ENCODE data around the gene PCDHGA8.
"Not testable (repeated sequence)": the region's sequence is repeated elsewhere in the genome, so short reads cannot be mapped to it uniquely, and the experiment has no call there.

PCDHGA8 gene

GRCh38 chr5:141409598-141410306 lies 17.3 kb downstream of the PCDHGA8 start:
- TF ChIP-seq CTCF (IDR thresholded peaks at IDR 0.05; ENCODE audit: low read depth, low read length) = no peak
- no peak overlapping the region for H3K4me3 ChIP-seq (replicated peaks in 1 of 2; ENCODE audit: low read depth in 2 of 2, low read length in 2 of 2)
- no peak for DNase-seq (ENCODE audit: low read depth in 2 of 2)

- no peak for DNase-seq (ENCODE audit: low read depth in 2 of 2)
- no peak for TF ChIP-seq CTCF (IDR thresholded peaks at IDR 0.05; ENCODE audit: low read depth, low read length)
- H3K4me3 ChIP-seq (replicated peaks in 1 of 2; ENCODE audit: low read depth in 2 of 2, low read length in 2 of 2) = no peak overlapping the region
Measured at GRCh38 chr5:141411575-141411974, 19.1 kb downstream of the PCDHGA8 start.

- peak; percentile 73 to 81 for DNase-seq (ENCODE audit: low read depth in 2 of 2)
- peak within 1 kb of the TSS; percentile 11 to 44 for H3K4me3 ChIP-seq (replicated peaks in 1 of 2; ENCODE audit: low read depth in 2 of 2, low read length in 2 of 2)
- TF ChIP-seq CTCF (IDR thresholded peaks at IDR 0.05; ENCODE audit: low read depth, low read length) = peak; percentile 68
Measured at GRCh38 chr5:141412854-141413539, 20.6 kb downstream of the PCDHGA8 start, which contains the start of gene PCDHGA10. Gene PCDHGA10, plus strand, starts transcription at chr5:141412987. Its CDS starts 189 bp downstream, at chr5:141413176.

GRCh38 chr5:141413540-141414069 lies 21.2 kb downstream of the PCDHGA8 start:
- TF ChIP-seq CTCF (IDR thresholded peaks at IDR 0.05; ENCODE audit: low read depth, low read length) = no peak
- DNase-seq (ENCODE audit: low read depth in 2 of 2) = no peak
- peak overlapping the region in 1 of 2 donors; percentile 44 for H3K4me3 ChIP-seq (replicated peaks in 1 of 2; ENCODE audit: low read depth in 2 of 2, low read length in 2 of 2)

- H3K4me3 ChIP-seq (replicated peaks in 1 of 2; ENCODE audit: low read depth in 2 of 2, low read length in 2 of 2); DNase-seq (ENCODE audit: low read depth in 2 of 2): not testable (repeated sequence)
Measured at GRCh38 chr5:141414548-141415274, 22.3 kb downstream of the PCDHGA8 start.

- not testable (repeated sequence) for DNase-seq (ENCODE audit: low read depth in 2 of 2); H3K4me3 ChIP-seq (replicated peaks in 1 of 2; ENCODE audit: low read depth in 2 of 2, low read length in 2 of 2)
Measured at GRCh38 chr5:141415275-141415618, 22.8 kb downstream of the PCDHGA8 start.

GRCh38 chr5:141417494-141418172 lies 25.2 kb downstream of the PCDHGA8 start, which contains the start of gene PCDHGB7:
Gene PCDHGB7, plus strand, starts transcription at chr5:141417677. Its CDS starts 183 bp downstream, at chr5:141417860.
- peak within 1 kb of the TSS; percentile 44 to 54 for H3K4me3 ChIP-seq (replicated peaks in 1 of 2; ENCODE audit: low read depth in 2 of 2, low read length in 2 of 2)
- peak; percentile 86 to 88 for DNase-seq (ENCODE audit: low read depth in 2 of 2)
- peak; percentile 86 for TF ChIP-seq CTCF (IDR thresholded peaks at IDR 0.05; ENCODE audit: low read depth, low read length)

Measured in cardiac fibroblast (primary cell).